Measurements from ENCODE around the gene EXOC4. TPM values are rescaled to one million over a fixed set of nuclear protein-coding genes. Genes with fewer than 3 reads are reported as not detected.

Gene EXOC4
- total and polyA plus RNA-seq, 2 of the 8 experiments (the other 6 are each of a cell fraction or from before 2014, with no cell fraction given) = 27.0 to 67.3 TPM

- 91% methylated on average over 2 of the region's 2 CpGs; no CpG with 5 or more reads in 1 of the 2 experiments for WGBS, 2 experiments (ENCODE audit: extremely low coverage in 1 of 2, insufficient coverage in 1 of 2, insufficient read length in 1 of 2, insufficient replicate concordance in 2 of 2, low coverage in 1 of 2, low lambda C conversion rate in 2 of 2, missing lambda C conversion rate in 1 of 2)
- no peak for DNase-seq (ENCODE audit: low read depth in 1 of 2, low spot score in 2 of 2)
- H3K9ac ChIP-seq (replicated peaks in 1 of 4; ENCODE audit: extremely low read depth in 1 of 4, low read depth in 3 of 4, low read length in 3 of 4) = no peak overlapping the region
- no peak overlapping the region for H3K27ac ChIP-seq (ENCODE audit: low read depth, low read length)
- H2BK12ac ChIP-seq (ENCODE audit: low read depth, low read length) = no peak overlapping the region
- H4K8ac ChIP-seq (ENCODE audit: extremely low read depth, insufficient read depth, low read length) = no peak overlapping the region
- CTCF ChIA-PET (ENCODE audit: partially characterized antibody) = interaction anchor here (1.4 to 1.6 kb wide), 2 partner anchors 49 to 449 kb away, joined by 3 to 4 read pairs; no protein-coding TSS in a partner anchor
- no peak overlapping the region for H4K5ac ChIP-seq (ENCODE audit: insufficient read length, low read depth, low read length)
- H2AFZ ChIP-seq (ENCODE audit: low read length) = no peak overlapping the region
- no peaks in the 10 kb centered on the region for H3K23me2 ChIP-seq (ENCODE audit: low read depth, low read length)
- no peak overlapping the region for H3K4me3 ChIP-seq (ENCODE audit: extremely low read depth in 1 of 4, insufficient read depth in 2 of 4, low read depth in 3 of 4, low read length in 4 of 4)
- no peak overlapping the region for H3K56ac ChIP-seq (replicated peaks; ENCODE audit: insufficient read length, low read depth, low read length)
- H3K4me1 ChIP-seq (replicated peaks in 1 of 4; ENCODE audit: control insufficient read depth in 3 of 4, insufficient read depth in 4 of 4, low read length in 3 of 4) = no peaks in the 10 kb centered on the region
- no peak overlapping the region for H2AK5ac ChIP-seq (ENCODE audit: low read depth, low read length)
- no peak overlapping the region for H3K4me2 ChIP-seq (ENCODE audit: insufficient read depth in 1 of 2, low read depth in 2 of 2, low read length in 2 of 2)
- H3K27me3 ChIP-seq (replicated peaks in 1 of 4; ENCODE audit: control insufficient read depth in 3 of 4, extremely low read depth in 1 of 4, insufficient read depth in 3 of 4, low read length in 3 of 4) = no peaks in the 10 kb centered on the region
- no peak overlapping the region for H3K18ac ChIP-seq (ENCODE audit: extremely low read depth, low read length)
- no peaks in the 10 kb centered on the region for H4K20me1 ChIP-seq (replicated peaks in 1 of 2; ENCODE audit: control insufficient read depth in 1 of 2, insufficient read depth in 2 of 2, low read length in 2 of 2)
- H2BK120ac ChIP-seq (replicated peaks; ENCODE audit: low read depth, low read length) = no peak overlapping the region
- H2BK20ac ChIP-seq (ENCODE audit: low read length) = no peak overlapping the region
- H2BK15ac ChIP-seq (ENCODE audit: low read length) = no peak overlapping the region
- H3K4ac ChIP-seq (replicated peaks; ENCODE audit: insufficient read length, low read depth, low read length) = no peak overlapping the region
- no peak for FAIRE-seq
- POLR2A ChIA-PET (ENCODE audit: partially characterized antibody) = no interaction called here
- H3K9me3 ChIP-seq (ENCODE audit: insufficient read depth in 2 of 2, low read depth in 1 of 2, low read length in 1 of 2) = no peaks in the 10 kb centered on the region
- no peak overlapping the region for H3K23ac ChIP-seq (ENCODE audit: insufficient read length)
- H3K79me1 ChIP-seq (ENCODE audit: low read depth, low read length) = no peaks in the 10 kb centered on the region
- no peak overlapping the region for H4K91ac ChIP-seq (replicated peaks; ENCODE audit: insufficient read length, low read length)
- H2BK5ac ChIP-seq (ENCODE audit: low read depth, low read length) = no peak overlapping the region
- H3K79me2 ChIP-seq (ENCODE audit: control insufficient read depth in 1 of 2, insufficient read depth in 2 of 2, low read length in 2 of 2) = no peaks in the 10 kb centered on the region
- H3K36me3 ChIP-seq (ENCODE audit: control insufficient read depth in 2 of 4, insufficient read depth in 4 of 4, low read length in 3 of 4) = no peaks in the 10 kb centered on the region
- H3K14ac ChIP-seq (ENCODE audit: insufficient read length) = no peak overlapping the region
- TF ChIP-seq SAP30 (IDR thresholded peaks at IDR 0.05; ENCODE audit: insufficient read depth, insufficient replicate concordance, low read length) = no peak
These were observed 552.5 kb downstream of the EXOC4 start for GRCh38 chr7:133805426-133805825.
